HS-5 (cell line): ENCODE results near the gene CFL1.
"Not testable (repeated sequence)": the region's sequence is repeated elsewhere in the genome, so short reads cannot be mapped to it uniquely, and the experiment has no call there.

Source experiments
- DNase-seq: peaks from one replicate; pipeline ENCODE4 v3.0.0-alpha.2; 2012; ENCODE audit warnings: low read depth

CFL1 gene

DNA sequence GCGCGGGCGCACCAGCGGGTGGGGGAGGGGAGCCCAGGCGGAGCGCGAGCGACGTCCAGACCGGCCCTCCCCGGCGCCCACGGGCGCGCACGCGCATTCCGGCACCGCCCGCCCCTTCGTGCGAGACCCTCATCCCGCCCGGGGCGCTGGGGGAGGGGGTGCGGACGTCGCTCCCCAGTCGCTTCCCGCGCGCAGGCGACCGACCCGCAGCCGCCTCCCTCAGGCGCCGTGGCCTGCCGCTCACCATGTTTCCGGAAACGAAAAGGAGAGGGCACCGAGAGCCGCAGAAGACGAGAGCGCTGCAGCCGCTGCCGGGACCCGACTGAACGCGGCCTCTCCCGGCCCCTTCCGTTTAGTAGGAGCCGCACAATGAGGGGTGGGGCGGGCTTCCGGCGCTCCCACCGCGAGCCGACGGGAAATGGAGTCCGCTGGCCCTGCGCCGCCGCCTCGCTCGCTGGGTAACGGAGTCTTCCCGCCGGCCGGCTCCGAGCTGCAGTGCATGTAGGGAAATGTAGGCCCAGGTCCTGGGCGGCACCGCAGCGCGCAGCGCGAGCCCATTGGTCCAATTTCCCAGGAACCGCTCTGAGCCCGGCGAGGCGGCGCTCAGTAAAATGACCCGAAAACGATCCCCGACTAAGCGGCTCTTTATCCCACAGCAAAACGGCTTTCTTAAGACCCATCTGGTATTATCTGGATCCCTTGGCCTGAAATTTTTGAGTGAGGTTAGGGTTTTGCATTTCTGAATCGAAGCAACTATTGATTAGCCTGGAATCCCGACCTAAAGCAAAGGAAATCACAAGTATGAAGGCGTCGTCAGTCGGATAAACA is at the start of gene CFL1:
TSS of gene CFL1 (minus strand) at position 328 of the 828 bp plus-strand sequence. CDS start at position 247, 81 bp downstream.
- peak; percentile 80 for DNase-seq

DNA sequence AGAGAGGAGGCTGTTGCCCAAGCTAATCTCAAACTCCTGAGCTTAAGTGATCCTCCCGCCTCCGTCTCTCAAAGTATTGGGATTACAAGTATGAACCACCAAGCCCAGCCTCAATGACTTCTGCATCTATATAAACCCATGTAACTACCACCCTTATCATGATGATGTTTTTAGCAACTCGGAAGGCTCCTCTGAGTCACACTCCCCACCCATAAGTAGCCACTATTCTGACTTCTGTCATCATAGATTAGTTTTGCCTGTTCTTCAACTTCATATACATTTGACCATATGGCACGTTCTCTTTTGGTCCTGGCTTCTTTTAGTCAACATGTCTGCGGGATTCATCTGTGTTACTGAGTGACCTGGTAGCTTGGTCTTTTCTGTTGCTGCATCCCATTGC is 48.6 kb upstream of the CFL1 start:
- DNase-seq, result no peak

DNA sequence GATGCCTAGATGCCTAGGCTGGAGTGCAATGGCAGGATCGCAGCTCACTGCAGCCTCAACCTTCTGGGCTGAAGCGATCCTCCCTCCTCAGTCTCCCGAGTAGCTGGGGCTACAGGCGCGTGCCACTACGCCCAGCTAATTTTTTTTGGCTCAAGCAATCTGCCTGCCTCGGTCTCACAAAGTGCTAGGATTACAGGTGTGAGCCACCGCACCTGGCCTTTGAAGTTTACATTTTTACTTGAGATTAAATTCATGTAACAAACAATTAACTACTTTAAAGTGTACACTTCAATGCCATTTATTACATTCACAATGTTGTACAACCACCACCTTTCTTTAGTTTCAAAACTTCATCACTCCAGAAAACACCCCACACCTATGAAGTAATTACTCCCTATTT is 45.7 kb upstream of the CFL1 start:
- DNase-seq, result no peak

DNA sequence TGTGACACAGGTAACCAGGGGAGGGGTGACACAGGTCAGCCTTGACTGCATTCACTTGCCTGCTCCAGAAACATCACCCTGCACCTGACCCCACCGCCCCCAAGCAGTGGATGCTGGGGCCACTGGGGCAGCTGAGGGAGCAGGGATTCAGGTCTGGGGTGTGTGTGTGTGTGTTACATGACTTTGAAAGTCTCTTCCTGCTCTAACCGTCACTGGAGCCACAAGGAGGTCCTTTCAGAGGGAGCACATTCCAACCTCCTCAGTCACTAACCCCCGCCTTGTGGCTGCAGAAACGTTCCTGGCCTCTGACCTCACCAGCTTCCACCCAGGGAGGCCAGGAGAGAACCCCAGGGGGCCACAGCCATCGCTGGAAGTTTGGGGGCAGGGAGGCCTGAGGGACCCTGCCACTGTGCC is 45.1 kb upstream of the CFL1 start:
- peak; percentile 90 for DNase-seq

DNA sequence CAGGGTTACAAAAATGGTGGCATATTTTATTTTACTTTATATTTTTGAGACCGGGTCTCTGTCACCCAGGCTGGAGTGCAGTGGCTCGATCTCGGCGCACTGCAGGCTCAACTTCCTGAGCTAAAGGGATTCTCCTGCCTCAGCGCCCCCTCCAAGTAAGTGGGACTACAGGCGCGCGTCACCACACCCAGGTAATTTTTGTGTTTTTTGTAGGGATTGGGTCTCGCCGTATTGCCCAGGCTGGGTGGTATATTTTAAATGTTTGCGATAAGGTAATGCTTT is 42.9 kb upstream of the CFL1 start:
- DNase-seq, result no peak

DNA sequence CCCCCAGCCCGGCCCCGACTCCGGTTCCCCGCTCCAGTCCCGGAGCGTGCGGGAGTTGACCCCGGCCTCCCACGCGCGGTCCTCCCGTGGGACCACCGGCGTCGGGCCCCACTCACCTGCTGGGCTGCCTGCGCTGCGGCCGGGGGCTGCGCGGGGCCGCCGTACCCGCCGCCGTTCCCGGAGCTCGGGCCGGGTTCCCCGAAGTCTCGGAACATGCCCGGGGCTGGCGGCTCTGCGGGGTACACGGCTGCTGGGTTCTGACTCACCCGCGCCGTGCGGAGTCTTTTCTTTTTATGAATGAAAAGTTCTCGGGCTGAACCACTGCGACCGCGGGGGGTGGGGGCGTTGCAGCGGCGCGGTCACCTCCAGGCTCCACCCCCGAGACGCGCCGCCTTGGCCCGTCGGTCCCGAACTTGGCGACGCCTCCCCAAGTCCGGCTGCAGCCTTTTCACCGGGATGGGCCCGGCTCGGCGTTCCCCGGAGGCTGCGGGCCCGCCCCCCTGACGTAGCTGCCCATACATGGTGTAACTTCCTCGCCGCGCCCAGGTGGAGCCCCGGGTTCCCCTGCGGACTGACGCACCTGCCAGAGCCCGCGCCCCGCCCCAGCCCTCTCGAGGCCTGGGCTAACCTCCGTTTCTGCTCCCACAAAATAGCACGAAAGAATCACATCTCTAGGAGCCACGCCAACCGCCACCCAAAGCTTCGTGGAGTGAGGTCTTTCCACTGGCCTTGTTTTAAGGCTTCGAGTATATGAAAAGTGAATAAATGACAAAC is 42.3 kb upstream of the CFL1 start, which contains the start of gene FOSL1:
TSS of gene FOSL1 (minus strand) at position 264 of the 774 bp plus-strand sequence. CDS start at position 215, 49 bp downstream.
- peak; percentile 92 for DNase-seq

DNA sequence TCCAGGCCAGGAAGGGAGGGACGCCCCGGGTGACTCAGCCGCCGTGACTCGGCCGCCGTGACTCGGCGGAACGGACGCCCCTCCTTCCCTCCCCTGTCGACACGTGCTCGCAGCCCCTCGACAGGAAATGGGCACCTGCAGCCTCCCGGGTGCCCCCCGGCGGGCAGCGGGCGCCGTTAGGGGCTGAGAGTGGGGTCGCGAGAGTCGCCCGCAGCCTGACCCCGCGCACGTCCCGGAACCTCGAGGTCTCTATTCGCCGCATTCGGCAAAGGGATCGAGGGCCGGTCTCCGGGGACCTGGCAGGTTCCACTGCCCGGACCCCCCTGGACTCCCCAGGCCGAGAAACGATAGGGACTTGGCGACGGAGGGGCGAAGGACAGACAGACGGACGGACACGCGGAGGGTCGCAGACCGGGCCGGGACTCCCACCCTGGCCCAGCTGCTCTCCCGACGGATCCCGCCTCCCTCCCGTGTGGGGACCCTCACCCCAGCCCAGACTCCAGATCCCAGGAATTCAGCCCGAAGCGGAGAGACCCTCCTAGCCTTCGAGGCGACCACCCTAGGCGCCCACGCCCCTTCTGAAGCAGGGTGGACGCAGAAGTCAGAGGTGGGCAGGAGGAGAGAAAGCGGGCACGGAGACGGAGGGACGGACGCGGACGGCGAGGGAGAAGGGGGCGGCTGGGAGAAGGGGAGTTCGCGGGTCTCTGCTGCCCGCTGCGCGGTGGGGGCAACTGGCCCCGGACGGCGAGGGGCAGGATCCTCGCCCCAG is 41.6 kb upstream of the CFL1 start:
- DNase-seq, result no peak

DNA sequence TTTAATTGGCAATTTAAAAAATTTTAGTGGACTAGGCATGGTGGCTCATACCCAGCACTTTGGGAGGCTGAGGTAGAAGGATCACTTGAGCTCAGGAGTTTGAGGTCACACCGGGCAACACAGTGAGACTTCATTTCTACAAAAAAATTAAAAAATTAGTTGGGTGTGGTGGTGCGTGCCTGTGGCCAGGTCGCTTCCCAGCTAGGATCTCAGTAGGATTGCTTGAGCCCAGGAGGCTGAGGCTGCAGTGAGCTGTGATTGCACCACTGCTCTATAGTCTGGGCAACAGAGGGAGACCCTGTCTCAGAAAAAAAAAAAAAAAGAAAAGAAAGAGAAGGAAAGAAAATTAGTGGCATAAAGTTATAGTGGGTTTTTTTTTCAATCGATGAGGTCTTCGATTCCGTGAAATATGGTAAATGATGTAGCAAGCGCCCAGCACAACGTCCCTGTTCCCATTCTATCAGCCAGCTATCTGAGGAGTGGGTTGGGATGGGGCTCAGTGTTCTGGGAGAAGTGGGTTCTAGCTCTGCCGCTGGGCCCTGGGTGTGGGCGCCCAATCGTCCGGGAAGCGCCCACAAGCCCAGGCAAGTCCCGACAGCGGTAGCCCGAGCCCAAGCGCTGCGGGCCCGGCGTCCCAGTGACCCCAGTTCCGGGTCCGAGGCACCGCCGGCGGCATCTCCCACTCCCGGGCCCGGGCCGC is 40.8 kb upstream of the CFL1 start:
- DNase-seq, result no peak

DNA sequence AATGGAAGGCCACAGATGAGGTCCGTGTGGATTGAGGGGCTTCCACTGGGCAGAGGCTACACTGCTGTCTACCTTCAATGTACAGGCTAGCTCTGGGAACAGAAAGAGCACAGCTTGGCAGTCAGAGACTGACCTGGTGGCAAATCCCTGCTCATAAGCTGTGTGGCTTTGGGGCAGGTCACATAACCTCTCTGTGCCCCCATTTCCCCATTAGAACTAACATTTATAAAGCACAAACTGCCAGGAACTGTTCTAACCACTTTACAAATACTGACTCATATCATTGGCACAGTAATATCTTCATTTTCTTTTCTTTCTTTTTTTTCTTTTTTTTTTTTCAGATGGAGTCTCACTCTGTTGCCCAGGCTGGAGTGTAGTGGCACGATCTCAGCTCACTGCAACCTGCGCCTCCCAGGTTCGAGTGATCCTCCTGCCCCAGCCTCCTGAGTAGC is 39.1 kb upstream of the CFL1 start:
- no peak for DNase-seq

DNA sequence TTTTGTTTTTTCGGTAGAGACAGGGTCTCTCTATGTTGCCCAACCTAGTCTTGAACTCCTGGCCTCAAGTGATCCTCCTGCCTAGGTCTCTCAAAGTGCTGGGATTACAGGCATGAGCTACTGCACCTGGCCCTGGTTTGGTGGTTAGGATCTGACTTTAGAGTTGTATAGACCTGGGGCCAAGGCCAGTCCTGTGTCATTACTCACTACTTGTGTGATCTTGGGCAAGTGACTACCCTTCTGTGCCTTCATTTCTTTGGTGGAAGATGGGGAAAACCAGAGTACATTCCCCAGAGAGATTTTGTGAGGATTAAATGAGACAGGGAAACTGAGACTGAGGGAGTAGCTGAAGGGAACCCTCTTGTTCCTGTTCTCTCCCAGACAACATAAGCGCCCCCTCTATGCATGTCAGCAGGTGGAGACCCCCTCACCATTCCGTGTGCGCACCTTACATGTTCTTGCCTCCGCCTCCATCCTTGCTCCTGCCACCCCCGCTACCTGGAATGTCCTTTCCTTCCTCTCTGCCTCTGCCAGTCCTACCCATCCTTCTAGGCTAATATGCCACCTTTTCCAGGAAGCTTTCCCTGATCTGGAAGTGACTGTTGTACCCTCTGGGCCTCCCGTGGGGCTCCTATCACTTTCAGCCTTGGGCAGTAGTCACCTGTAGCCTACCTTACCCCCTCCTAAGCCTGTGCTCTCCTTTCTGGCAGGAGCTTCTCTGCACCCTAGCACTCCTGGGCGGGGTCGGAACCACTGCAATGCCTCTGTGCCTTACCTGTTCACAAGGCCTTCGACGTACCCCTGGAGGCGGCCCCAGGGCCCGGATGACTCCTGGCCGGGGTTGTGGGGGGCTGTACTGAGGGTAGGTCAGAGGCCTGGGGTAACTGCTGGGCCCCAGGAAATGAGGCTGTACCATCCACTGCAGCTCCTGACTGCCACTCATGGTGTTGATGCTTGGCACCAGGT is 38.3 kb upstream of the CFL1 start:
- DNase-seq, result no peak

DNA sequence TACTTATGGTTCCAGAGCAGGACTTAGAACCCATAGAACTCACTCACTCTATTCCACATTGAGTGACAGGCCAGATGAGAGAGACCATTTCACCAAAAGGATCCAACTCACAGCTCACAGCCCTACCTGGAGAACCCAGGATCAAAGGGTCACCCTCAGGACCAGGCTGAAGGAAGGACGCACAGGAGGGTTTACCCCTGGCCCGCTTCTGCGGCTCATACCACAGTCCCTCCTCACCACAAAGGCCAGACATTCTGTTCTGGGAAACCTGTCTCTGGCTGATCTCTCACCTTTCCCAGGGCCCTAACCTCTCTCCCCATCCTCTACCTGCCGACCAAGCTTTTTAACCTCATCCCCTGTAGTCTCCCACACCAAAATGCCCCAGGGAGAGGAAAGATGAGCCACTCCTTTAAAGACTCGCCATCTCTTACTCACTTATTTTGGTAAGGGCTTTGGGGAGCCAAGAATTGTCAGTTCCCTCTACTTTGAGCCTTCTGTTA is 37.6 kb upstream of the CFL1 start:
- DNase-seq, result no peak

DNA sequence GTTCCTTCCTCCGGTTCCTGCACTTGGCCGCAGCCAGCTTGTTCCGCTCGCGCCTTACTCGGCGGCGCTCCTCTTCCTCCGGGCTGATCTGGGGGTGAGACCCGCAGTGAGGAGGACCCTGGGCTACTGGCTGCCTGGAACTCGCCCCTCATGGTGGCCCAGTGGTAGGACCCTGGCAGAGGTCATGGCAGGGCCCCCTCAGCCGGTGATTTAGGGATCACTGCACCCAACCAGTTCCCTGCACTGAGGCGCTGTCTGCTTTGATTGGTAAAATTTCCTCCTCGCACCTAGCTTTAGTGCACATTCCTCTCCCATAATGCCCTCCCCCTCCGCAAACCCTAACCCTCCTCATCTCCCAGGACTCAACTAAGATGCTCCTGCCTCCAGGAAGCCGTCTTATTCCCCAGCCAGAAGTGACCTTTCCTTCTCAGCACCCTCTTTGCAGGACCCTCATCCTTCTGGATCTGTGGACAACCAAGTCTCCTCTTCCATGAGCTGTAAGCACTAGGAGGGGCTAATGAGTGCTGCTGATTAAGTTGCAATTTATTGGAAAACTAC is 36.1 kb upstream of the CFL1 start:
- DNase-seq, result no peak

DNA sequence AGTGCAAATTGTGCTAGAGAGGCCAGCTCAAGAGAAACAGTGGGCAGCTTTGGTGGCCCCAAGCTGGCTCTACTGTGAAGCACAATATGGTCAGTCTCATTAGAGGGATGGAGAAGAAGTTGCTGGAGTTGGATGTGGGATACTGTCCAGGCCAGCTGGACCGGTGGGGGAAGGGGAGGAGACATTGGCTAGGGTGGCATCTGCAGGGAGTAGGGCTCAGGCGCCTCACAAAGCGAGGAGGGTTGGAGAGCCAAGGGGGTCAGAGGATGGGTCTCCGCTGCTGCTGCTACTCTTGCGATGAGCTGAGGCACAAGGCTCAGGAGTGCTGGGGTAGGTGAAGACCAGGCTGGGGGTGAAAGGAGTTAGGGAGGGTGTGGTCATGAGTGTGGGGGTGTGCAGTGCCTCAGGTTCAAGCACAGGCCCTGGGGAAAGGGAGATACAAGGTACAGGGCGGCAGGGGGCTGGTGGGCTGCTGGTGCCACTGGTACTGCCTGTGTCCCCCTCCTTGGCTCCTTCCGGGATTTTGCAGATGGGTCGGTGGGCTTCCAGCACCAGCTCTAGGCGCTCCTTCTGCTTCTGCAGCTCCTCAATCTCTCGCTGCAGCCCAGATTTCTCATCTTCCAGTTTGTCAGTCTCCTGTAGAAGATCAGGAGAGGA is 34.8 kb upstream of the CFL1 start:
- no peak for DNase-seq

DNA sequence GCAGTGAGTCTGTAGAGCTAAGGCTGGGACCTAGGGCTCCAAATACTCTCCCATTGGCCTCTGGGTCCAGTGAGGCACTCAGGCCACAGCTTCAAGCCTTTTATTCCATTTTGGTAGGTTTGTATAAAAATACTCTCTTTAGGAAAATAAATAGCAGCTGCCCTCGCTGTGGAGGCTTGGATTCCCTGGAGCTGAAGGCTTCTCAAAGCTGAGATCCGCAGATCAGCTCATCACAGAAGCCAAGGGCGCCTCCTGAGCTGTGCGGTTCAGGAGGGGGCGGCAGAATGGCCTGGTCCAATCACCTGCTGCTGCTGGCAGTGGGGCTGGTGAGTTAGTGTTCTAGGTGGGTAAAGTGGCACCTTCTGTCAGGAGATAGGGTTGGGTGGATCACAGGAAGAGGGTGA is 34.2 kb upstream of the CFL1 start:
- not testable (repeated sequence) for DNase-seq

DNA sequence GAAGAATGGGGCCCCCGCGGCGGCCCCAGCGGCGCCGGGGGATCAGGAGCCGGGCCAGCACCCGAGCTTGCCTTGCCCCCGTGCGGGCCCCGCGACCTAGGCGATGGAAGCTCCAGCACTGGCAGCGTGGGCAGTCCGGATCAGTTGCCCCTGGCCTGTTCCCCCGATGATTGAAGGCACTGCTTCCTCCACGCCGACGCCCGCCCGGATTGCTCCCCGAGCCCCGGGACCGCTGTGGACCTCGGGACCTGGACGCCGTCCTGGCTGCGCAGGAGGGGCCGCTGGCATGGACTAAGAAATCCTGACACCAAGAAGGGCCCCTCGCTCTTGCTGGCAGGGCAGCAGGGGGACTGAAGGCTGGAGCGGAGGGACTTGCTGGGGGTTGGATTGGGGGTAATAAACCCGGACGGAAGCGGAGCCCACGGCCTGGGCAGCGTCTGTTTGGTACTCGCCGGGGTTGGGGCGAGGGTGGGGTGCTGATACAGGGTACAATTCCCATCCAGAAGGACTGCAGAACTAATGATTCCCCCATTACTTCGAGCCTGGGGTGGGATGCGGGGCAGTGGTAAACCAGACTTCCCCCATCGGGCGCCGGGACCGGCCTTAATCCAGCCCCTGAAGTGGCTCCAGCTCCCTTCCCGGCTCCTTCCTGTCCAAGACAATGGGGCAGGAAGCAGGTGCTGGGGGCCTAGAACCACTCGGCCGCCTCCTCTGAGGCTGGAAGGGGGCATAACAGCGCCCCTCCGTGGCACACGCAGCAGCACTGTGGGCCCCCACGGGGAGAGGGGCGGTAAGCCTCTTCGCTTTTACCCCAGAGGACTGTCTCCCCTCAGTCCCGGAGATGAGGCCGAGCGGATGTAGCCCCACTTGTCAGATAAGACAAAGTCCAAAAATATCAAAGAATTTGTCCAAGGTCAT is 33.5 kb upstream of the CFL1 start:
- DNase-seq, result no peak

DNA sequence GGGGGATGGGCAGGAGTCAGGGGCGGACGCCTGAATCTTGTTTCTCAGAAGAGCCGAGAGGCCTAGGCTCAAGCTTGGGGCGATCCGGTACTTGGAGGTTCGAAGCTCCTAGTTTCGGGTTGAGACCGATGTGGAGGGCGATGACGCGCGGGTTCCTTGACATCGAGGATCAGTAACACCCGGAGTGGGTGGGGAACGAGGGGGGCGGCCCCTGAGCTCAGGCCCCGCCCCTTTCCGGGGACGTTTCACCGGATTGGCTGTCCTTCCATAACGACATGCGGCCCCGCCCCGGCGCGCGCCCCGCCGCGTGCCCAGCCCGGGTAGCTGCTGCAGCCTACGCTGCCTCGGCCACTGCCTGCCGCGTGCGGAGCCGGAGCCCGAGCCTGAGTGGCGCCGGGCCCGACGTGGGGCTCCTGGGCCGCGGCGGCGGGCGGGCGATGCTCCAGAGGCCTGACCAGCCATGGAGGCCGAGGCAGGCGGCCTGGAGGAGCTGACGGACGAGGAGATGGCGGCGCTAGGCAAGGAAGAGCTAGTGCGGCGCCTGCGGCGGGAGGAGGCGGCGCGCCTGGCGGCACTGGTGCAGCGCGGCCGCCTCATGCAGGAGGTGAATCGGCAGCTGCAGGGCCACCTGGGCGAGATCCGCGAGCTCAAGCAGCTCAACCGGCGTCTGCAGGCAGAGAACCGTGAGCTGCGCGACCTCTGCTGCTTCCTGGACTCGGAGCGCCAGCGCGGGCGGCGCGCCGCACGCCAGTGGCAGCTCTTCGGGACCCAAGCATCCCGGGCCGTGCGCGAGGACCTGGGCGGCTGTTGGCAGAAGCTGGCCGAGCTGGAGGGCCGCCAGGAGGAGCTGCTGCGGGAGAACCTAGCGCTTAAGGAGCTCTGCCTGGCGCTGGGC is 32.6 kb upstream of the CFL1 start, which contains the start of gene CCDC85B:
TSS of gene CCDC85B (plus strand) at position 350 of the 895 bp plus-strand sequence. CDS start at position 461, 111 bp downstream.
- DNase-seq, result peak; percentile 87

DNA sequence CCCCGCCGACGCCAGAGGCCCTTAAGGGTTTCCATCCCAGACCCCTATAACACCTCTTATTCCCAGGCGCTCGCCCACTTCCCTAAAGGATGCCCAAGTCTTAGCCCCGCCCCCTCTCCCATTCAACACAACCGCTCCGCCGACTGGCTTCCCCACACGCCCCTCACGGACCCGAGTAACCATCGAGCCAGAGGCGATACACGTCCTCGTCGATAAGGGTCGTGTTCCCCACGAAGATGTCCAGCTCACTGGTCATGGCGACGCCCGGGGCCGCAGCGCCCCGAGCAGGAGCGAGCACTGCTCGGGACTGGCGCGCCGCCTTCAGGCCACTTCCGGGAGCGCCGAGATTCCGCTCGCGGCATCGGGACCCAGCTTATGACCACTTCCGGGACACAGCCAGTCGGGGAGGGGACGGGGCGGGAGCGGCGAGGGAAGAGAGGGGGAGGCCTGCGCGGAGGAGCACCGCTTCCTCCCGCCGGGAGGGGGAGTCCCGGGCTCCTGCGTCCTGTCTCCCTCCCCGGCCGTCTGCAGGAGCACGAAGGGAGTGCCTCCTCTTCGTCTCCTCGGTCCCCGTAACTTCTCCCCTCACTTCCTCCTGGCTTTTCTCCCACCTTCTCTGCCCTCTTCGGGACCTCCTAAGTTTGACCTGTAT is 30.3 kb upstream of the CFL1 start, which contains the start of gene FIBP:
TSS of gene FIBP (minus strand) at position 309 of the 652 bp plus-strand sequence. CDS start at position 256, 53 bp downstream.
- DNase-seq, result peak; percentile 86
